SH-SY5Y (cell line): ENCODE results near the gene RXFP2.

Experiments used
- GATA2 ChIP-seq: IDR thresholded peaks from 2 replicates; pipeline ENCODE4 v1.6.1; 2011; ENCODE audit warnings: mild to moderate bottlenecking, low read depth, low read length
- GATA3 ChIP-seq: IDR thresholded peaks from 2 replicates; pipeline ENCODE4 v1.6.1; 2011; ENCODE audit warnings: low read depth, mild to moderate bottlenecking, low read length, moderate library complexity

Gene RXFP2

DNA sequence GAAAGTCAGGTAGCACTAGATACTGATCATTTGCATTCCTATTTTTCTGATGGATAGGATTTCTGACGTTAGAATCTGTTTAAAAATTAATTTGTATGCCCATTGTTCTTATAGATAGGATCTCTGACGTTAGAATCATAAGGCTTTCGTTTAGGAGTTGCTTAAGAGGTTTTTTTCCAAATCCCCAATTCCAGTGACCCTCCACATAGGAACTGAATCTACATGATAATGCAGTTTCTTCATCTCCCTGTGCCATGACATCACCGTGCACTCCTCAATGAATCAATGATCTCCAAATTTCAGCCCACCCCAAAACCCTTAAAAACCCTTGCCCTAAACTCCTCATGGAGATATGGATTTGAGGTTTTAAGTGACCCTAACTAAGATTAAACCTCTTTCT is 87.2 kb downstream of the RXFP2 start:
- TF ChIP-seq GATA2, result no peak
- TF ChIP-seq GATA3, result no peak

DNA sequence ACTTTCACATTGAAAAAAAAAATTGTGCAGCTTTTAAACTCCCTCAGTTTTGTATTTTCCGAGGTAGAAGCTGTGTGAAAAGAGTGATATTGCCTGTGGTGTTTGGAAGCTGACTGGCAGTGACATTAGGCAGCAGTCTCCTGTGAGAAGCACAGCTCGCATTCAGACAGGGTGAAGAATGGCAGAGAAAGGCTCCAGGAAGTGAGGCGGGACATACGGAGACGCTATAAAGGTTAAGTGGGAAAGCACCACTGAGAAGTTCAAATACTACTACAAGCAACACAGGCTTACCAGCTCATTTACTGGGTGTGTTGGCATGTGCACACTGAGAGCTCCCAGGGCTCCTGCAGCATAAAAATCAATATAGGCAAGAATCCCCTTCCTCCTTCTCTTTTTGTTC is 88.4 kb downstream of the RXFP2 start:
- no peak for TF ChIP-seq GATA2

DNA sequence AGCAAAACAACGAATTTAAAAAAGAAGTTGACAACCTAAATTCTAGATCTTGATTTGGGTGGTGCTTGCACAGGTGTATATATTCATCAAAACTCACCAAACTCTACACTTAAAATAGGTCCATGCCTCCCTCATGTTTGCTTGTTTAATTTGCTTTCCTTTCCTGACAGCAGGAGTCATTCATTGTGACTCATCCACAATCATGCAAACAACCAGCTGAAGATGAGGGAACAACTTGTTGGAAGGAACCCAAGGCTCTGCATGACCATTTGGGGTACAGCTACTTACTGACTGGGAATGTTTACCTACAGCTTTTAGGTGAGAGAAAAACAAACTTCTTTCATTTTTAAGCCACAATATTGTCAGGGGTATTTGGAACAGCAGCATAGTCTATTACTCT is 96.6 kb downstream of the RXFP2 start:
- TF ChIP-seq GATA3 (no peak), GATA2 (no peak)

DNA sequence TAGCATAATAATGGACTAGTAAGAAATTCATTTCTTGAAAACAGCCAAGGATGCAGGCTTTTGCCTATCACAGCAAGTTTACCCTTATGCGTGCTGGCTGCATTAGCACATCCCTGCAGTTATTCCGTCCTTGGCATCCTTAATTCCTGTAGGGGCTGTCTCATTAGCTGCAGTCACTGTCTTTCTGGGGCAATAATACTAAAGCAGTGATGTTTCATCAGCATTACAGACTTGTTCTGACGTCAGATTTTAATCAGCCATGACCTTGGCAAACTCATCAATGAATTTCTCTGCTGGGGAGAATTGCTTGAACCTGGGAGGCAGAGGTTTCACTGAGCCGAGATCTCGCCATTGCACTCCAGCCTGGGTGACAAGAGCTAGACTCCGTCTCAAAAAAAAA is 103.7 kb downstream of the RXFP2 start:
- TF ChIP-seq GATA3 (no peak), GATA2 (no peak)

DNA sequence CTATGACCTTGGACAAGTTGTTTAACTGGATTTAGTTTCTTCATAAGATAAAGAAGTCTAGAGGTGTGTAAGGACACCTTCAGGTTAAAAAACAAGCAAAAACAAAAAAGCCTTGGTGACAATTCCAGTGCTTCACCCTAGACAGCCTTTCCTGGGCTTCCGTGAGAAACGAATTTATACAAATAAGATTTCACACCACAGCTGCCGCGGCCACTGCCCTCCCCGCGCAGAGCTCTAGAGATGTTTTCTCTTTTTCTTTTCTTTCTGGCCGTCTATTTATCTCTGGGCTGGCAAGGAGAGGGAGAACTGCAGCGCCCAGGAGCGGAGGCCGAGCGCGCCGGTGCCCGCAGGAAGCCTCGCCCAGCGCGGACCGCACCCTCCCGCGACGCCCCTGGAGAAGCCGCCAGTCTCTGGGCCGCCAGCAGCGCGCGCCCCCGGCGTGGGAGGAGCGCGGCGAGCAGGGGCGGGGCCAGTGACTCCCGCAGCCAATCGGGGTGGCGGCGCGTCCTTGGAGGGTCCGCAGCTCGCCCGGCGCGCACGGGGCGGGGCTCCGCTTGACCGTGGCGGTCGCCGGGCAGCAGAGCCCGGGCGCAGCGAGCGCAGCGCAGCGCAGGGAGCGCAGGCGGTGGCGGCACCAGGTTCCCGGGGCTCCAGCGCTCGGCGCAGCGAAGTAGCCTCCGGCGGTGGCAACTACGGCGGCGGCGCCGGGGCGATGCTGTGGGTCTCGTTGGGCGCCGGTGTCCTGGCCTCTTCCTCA is 107.0 kb downstream of the RXFP2 start:
- TF ChIP-seq GATA3 (no peak), GATA2 (no peak)

DNA sequence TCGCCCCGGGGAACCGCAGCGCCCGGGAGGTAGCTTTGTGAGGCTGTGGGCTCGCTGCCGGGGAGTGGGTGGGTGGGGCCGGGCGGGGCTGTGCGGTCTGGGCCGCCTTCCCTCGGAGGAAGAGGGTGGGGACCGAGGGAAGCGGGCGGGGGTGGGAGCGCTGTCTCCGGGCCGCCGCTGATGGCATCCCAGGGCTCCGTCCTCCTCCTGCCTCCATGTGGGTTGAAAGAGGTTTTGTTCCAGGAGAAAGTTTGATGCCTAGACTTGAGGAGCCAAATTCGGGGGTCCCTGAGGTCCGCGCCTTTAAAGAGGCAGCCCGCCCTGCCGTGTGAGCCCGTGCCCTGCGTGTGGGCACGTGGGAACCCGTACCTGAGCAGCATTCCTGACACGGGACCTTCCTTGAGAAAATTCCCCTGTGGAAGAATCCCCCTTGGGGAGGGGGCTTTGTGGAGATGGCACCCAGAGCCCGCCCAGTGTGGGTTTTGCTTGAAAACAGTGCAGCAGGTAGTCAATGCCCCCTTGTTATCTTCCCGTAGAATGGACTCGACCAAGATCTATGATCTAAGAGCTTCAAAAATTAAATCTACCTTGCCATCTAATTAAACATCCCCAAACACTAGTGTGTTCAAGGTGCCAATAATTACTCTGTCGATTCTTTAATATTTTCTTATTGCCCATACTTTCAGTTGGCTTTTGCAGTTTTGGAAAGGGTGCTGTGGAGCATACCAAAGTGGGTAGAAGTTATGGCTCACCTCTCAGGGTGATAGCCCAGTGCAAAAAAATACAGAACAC is 107.8 kb downstream of the RXFP2 start:
- no peak for TF ChIP-seq GATA2
- TF ChIP-seq GATA3, result no peak

DNA sequence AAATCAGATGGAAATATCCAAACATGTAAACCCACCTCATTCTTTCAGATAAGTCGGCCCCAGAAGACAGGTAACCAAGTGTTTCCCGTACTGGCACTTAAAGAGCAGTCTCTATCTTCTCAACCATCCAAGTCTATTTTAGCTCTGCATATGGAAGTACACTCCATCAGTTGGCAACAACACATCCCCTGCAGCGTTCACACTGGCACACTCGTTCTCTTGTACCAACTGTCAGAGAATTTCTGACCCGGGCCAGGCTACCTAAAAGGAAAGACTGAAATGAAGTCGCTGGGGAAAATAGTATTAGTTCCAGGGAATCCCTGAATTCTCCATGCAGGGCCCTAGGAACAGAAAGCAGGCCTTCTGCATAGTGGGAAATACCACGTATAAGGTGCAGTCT is 109.3 kb downstream of the RXFP2 start:
- TF ChIP-seq GATA2, result no peak
- no peak for TF ChIP-seq GATA3

DNA sequence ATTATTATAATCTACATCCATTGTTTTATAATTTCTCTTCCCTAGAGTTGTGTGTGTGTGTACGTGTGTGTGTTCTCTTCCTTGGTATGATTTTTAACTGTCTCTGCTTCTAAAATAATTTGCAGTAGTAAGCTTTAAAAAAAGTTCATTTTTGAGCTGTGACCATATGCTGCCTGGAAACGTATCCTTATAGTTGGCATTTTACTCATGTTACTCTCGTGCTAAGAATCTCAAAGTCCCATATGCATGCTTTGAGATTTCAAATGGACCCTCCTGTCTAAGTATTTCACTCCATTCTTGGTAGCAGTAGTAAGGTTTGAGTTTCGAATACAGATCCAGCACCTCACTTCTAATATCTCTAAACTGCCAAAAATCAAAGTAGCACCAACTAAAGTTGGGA is 109.9 kb downstream of the RXFP2 start:
- no peak for TF ChIP-seq GATA2

DNA sequence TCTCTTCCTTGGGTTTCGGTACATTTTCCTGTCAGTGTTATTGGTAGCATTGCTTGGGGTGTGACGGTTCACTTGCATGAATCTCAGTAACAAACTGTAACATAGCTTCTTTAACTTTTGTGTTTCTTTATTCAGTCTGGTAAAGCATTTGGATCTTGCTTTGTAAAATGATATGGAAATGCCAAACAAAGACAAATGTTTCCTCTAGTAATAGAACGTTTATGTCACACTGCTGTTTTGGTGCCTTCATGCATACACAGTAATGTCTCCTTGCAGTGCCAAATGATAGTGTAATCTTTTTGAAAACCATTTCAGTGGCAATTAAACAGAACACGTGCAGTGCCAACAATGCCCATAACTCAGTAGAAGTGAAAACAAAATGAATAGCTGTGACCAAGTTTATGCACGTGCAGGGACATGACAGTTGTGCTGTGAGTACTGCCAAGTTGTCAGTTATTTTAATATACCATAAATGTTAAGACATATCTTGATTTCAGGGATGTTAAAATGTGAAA is 110.8 kb downstream of the RXFP2 start:
- TF ChIP-seq GATA3 (no peak), GATA2 (no peak)

DNA sequence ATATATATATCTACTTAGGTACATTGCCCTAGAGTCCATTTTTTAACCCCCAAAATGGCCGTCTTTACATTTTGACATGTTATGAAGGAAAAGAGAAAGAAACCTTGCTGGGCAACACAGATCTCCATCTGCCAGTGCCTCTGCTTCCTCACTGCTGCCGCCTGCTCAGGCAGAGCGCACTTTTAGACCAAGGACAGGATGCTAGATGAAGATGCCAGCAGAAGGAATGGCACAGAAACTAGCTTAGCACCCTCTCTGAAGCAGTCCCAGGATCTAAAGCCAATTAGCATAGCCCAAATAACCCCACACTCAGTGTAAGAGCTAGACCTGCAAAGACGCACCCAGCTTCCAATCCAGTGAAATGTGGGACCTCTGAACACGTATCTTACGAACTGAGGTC is 111.9 kb downstream of the RXFP2 start:
- TF ChIP-seq GATA2 (no peak), GATA3 (no peak)
